GM12874 (cell line): ENCODE results near the gene LRMDA.

Experiments used
- TF ChIP-seq, protein P1 (sequence below): IDR thresholded peaks from 2 replicates; pipeline ENCODE4 v1.5.1; 2011; ENCODE audit warnings: low read depth, mild to moderate bottlenecking, control low read depth, low read length, moderate library complexity; ENCODE audit not compliant: insufficient read depth

The LRMDA gene

DNA sequence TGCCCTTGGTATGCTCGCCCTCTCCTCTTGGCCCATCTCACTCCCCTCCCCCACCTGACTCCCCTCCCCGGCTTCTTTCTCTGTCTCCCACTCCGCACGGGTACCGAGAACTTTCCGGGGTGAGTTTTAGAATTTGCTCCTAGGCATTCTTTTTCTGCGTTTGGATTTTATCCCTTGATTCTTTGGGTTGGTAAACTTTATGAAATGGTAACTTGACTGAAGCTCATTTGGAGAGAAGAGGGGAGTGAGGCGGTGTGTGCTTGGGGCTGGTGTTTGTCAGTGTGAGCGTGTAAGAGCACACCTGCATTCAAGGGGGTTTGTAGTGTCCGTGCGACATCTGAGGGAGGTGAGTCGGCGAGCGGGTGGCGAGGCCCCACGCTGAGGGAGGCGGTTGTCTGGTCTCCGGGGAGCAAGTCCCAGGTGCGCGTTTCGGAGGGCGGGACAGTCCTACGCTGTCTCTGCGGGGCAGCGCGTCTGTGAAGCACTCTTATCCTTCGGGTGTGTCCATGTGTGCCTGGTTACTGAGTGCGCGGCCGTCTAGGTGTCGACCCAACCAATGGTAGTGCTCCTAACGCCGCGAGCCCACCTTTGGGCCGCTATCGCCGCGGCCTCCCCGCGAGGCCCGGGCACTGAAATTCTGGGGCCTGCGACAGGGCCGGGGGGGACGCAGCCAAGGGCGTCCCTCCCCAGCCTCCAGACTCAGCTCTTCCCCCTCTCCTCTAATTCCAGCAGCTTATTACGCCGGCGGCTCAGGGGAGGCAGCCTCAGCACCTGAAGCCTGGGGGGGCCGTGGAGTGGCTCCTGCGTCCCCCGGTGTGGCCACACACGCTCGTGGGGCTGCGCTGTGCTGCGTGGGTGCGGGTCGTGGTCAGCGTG lies 27.2 kb upstream of the LRMDA start:
- TF ChIP-seq, protein P1, sequence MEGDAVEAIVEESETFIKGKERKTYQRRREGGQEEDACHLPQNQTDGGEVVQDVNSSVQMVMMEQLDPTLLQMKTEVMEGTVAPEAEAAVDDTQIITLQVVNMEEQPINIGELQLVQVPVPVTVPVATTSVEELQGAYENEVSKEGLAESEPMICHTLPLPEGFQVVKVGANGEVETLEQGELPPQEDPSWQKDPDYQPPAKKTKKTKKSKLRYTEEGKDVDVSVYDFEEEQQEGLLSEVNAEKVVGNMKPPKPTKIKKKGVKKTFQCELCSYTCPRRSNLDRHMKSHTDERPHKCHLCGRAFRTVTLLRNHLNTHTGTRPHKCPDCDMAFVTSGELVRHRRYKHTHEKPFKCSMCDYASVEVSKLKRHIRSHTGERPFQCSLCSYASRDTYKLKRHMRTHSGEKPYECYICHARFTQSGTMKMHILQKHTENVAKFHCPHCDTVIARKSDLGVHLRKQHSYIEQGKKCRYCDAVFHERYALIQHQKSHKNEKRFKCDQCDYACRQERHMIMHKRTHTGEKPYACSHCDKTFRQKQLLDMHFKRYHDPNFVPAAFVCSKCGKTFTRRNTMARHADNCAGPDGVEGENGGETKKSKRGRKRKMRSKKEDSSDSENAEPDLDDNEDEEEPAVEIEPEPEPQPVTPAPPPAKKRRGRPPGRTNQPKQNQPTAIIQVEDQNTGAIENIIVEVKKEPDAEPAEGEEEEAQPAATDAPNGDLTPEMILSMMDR: no peak

DNA sequence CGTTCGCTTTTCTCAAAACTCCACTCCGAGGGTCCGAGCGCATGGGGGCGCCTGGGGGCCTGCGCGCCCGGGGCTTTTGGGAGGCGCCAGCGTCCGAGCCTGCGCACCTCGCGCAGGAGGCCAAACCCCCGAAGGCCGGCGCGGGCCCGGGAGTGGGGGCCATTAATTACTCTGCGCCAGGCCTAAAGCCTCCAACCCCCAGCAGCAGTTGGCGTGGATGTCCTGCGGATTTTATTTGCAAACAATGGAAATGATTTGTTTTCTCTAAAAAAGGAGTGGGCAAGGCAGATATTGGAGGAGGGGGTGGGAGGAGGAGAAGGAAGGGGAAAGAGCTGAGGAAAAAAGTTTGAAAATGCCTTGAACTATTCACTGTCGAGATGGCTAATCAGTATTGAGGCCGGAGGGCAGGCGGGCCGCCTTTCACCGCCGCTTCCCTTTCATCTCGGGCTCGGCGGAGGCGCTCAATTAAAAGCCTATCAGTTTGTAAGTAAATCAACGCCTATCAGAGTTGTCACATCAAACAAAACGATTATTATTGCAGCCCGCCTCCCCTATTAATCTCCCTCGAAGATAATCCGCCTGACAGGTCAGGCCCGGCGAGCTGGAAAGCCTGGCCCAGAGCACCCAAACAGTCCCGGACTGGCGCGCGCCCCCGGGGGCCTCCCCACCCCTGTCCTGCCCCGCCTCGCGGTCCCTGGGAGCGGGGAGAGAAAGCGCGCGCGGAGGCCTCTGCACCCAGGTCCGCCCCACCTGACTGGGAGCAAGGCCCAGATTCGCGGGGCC lies 26.4 kb upstream of the LRMDA start:
- TF ChIP-seq, protein P1: no peak

DNA sequence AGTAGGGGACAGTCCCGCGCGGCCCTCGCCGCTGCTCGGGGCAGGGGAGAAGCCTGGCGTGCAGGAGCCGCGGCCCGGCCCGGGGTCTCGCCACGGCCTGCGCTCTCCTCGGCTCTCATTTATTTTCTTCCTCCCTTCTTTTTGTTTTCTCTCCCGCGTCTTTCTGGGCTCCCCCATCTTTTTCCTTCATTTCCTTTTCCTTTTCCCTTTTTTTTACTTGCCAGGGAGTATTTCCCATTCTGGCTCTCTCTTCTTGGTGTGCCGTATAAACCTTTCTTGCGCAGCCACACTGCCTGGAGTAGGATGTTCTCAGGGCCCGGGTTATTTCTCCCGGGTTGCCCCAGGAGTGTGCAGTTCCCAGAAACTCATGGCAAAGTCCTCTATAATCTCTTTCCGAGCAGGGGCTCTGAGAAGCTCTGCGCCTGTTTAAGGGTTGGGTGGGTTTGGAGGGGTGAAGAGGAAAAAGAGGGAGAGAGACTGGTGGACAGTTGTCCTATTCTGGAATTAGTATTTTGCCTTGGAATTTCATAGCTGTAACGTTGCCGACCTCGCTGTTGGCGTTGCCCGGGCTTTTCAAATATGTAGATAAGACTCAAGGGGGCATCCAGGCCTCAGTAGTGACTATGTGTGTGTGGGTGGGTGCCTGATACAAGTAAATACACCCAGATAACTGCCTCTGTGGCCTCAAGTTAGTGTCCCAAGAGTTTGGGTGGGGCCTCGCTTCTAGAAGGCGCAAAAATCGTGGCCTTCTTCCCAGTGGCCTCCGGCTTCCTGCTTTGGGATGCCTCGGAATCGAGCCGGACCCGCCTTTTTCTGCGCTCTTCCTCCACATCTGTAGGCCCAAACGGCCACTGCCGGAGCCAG lies 25.6 kb upstream of the LRMDA start:
- TF ChIP-seq, protein P1: no peak

DNA sequence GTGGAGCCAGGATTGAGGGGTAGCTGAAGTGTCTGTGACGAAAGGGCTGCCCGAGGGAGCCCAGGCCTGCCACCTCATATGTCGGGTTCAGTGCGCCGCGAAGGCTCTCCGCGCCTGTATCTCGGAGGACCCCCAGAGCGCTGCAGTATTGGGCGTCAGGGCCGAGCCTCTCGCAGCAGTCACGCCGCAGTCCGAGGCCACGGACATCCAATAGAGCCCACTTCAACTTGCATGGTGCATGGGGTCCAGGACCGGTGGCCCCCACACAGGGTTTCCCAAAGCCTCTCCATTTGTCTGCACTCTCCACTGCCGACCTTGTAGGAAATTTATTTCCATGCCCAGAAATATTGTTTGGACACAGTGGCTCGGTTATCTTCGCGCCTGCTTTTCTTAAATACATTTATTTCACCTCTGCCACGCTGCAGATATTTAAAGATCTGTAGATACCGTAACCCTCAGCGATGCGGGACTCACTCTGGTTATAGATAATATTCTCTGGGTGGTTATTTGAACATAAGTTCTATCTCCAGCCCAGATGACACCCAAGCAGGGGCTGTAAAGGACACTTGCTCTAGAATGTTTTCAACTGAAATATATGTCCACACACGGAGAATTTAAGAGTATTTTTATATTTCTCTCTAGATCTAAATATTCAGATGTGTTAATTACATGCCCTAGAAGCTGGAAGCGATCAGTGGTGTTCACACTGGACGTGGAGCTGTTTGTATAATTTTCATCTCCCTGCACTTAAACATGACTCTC lies 24.8 kb upstream of the LRMDA start:
- TF ChIP-seq, protein P1: no peak

DNA sequence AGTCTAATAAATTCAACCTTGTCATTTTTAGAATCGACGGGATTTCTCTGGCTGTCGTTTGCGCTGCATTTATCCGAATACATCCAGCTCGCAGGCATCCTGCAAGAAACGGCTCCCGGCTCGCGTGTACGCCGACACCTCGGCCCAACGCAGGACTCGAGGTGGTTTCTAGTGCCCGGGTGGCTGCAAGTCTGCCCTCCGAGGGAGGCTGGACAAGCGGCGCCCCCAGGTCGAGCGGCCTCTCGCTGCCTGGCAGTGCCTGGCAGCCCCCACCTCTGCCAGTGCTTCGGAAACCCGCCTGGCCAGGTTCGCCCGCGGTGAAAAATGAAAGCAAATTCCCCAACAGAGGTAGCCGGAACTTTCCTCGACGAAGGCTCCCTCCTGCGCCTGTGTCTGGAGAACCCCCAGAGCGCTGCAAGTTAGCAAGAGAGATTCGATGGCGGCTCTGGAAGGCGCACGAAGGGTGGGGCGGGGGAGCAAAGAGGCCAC lies 24.2 kb upstream of the LRMDA start:
- TF ChIP-seq, protein P1: no peak

DNA sequence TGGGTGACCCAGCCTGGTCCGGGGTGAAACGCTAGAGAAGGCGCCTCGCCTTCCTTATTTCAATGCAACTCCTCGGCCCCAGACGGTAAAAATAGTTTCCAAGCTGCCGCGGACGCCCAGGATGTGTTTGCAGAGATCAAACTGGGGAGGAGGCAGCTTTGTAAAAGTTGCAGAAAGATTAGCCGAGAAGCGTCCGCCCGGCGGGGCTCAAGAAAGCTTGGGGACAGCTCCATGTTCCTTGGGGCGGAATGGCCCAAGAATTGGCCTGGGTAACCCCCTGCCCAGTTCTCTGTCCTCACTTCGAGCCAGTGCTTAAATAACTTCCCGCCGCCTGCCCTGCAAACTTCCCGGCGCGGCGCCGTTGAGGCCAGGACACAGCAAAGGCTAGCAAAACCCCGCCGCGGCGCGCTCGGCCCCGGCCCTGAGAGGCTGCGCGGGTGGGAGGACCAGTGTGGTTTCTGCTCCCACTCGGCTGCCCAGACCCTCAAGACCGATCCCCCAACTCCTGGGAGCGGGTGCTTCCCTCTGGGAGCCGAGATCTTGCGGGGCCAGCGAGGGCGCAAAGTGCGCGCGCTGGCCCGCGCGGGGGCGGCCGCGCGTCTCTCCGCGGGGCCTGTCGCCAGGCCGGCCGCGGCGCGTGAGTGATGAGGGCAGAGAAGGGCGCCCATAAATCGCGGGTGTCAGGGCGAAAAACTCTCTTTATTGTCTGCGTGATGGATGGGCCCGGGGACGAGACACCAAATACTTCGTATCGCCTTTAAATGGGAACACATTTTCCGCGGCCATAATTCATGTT lies 23.5 kb upstream of the LRMDA start:
- TF ChIP-seq, protein P1: 0 out of 2 replicates have a peak, but pooled peaks have one; percentile 8
